KMS-11 (cell line): ENCODE data around the gene TIAM1.

ENCODE experiments used
- H2AFZ ChIP-seq: fragments of 200-600 bp; sonication (generic); 2 replicates; pipeline ENCODE4 v1.6.1; 2016; ENCODE audit warnings: antibody characterized with exemption, mixed run types, low read depth
- H3K27ac ChIP-seq: fragments of 200-600 bp; sonication (generic); 2 replicates; pipeline ENCODE4 v1.6.1; 2016; ENCODE audit warnings: mild to moderate bottlenecking, mixed run types
- H3K27me3 ChIP-seq: fragments of 200-600 bp; sonication (generic); 2 replicates; pipeline ENCODE4 v1.6.1; 2017; ENCODE audit warnings: mild to moderate bottlenecking, low read depth, mixed run types, moderate library complexity; ENCODE audit not compliant: insufficient read depth
- H3K36me3 ChIP-seq: fragments of 200-600 bp; sonication (generic); 2 replicates; pipeline ENCODE4 v1.6.1; 2017; ENCODE audit warnings: mild to moderate bottlenecking, mixed run types; ENCODE audit not compliant: insufficient read depth
- H3K4me1 ChIP-seq: fragments of 200-600 bp; sonication (generic); 2 replicates; pipeline ENCODE4 v1.6.1; 2016; ENCODE audit warnings: mild to moderate bottlenecking, low read depth, mixed run types; ENCODE audit not compliant: poor library complexity, severe bottlenecking
- H3K4me2 ChIP-seq: fragments of 200-600 bp; sonication (generic); 2 replicates; pipeline ENCODE4 v1.7.0; 2016; ENCODE audit warnings: mild to moderate bottlenecking, mixed run types
- H3K4me3 ChIP-seq: fragments of 200-600 bp; sonication (generic); IDR thresholded peaks from 2 replicates; pipeline ENCODE4 v1.6.1; 2017; ENCODE audit warnings: low read depth, low read length, mixed read lengths; ENCODE audit not compliant: insufficient read depth
- H3K79me2 ChIP-seq: fragments of 200-600 bp; sonication (generic); 2 replicates; pipeline ENCODE4 v1.6.1; 2016; ENCODE audit warnings: low read depth, mixed run types; ENCODE audit not compliant: insufficient read depth
- H3K9ac ChIP-seq: fragments of 200-600 bp; sonication (generic); 2 replicates; pipeline ENCODE4 v1.6.1; 2016; ENCODE audit warnings: mild to moderate bottlenecking, mixed run types
- H4K20me1 ChIP-seq: fragments of 200-600 bp; sonication (generic); 2 replicates; pipeline ENCODE4 v1.6.1; 2016; ENCODE audit warnings: mild to moderate bottlenecking, mixed run types; ENCODE audit not compliant: insufficient read depth
- CTCF ChIP-seq: fragments of 200-600 bp; sonication (generic); conservative IDR thresholded peaks from 2 replicates; pipeline ENCODE4 v1.6.1; 2017; ENCODE audit warnings: low read depth, mild to moderate bottlenecking, antibody characterized with exemption, low read length, moderate library complexity, mixed read lengths

Gene TIAM1

GRCh38 chr21:31111093-31111492, 233.0 kb downstream of the TIAM1 start:
- Histone ChIP-seq H3K27ac (no peak overlapping the region), H4K20me1 (no peaks in the 10 kb centered on the region), H3K9ac (no peak overlapping the region), H3K27me3 (no peaks in the 10 kb centered on the region), H3K79me2 (no peaks in the 10 kb centered on the region), H3K4me3 (no peak overlapping the region), H3K36me3 (no peaks in the 10 kb centered on the region), H3K4me1 (peaks cover 39% of the 10 kb centered on the region), H2AFZ (no peak overlapping the region), H3K4me2 (peak overlapping the region; percentile 81)
- no peak for TF ChIP-seq CTCF

DNA sequence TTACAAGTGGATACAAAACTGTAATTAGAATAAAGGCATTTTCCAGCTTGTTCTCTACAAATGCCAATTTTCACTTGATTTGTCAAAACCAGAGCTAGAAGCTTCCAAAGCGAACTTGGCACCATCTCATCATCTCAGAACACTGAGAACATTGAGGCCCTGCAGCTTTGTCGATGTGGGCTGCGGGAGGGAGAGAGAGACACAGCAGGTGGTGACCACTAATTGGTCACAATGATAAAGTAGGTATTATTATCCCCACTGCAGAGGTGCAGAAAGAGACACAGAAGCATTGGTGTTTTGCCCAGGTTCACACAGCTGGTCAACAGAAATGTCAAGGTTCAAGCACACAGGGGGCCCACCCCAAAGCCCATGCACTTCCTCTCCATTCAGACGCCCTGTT, 233.6 kb downstream of the TIAM1 start:
- TF ChIP-seq CTCF = no peak
- Histone ChIP-seq H3K36me3 (no peaks in the 10 kb centered on the region), H3K9ac (no peak overlapping the region), H3K27ac (no peak overlapping the region), H3K4me1 (peaks cover 39% of the 10 kb centered on the region), H3K27me3 (no peaks in the 10 kb centered on the region), H3K79me2 (no peaks in the 10 kb centered on the region), H3K4me3 (no peak overlapping the region), H2AFZ (no peak overlapping the region), H4K20me1 (no peaks in the 10 kb centered on the region), H3K4me2 (peak overlapping the region; percentile 81)

GRCh38 chr21:31107871-31108270, 236.2 kb downstream of the TIAM1 start:
- H3K4me1 ChIP-seq = peaks cover 39% of the 10 kb centered on the region
- H4K20me1 ChIP-seq = no peaks in the 10 kb centered on the region
- H3K4me3 ChIP-seq = no peak overlapping the region
- H3K79me2 ChIP-seq = no peaks in the 10 kb centered on the region
- no peak overlapping the region for H3K4me2 ChIP-seq
- H3K27ac ChIP-seq = no peak overlapping the region
- no peaks in the 10 kb centered on the region for H3K36me3 ChIP-seq
- no peaks in the 10 kb centered on the region for H3K27me3 ChIP-seq
- no peak overlapping the region for H3K9ac ChIP-seq
- no peak overlapping the region for H2AFZ ChIP-seq
- TF ChIP-seq CTCF = no peak

DNA sequence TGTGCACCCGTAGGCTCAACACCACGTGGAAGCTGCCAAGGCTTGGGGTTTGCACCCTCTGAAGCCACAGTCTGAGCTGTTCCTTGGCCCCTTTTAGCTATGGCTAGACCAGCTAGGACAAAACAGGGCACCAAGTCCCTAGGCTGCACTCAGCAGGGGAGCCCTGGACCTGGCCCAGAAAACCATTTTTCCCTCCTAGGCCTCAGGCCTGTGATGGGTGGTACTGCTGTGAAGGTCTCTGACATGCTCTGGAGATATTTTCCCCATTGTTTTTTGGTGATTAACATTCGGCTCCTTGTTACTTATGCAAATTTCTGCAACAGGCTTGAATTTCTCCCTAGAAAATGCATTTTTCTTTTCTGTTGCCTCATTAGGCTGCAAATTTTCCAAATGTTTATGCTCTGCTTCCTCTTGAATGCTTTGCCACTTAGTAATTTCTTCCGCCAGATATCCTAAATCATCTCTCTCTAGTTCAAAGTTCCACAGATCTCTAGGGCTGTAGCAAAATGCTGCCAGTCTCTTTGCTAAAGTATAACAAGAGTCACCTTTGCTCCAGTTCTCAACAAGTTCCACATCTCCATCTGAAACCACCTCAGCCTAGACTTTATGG, 236.8 kb downstream of the TIAM1 start:
- Histone ChIP-seq H3K4me2 (no peak overlapping the region), H2AFZ (no peak overlapping the region), H3K27ac (no peak overlapping the region), H3K79me2 (no peaks in the 10 kb centered on the region), H3K4me3 (no peak overlapping the region), H4K20me1 (no peaks in the 10 kb centered on the region), H3K9ac (no peak overlapping the region), H3K27me3 (no peaks in the 10 kb centered on the region), H3K36me3 (no peaks in the 10 kb centered on the region), H3K4me1 (peaks cover 39% of the 10 kb centered on the region)
- no peak for TF ChIP-seq CTCF
